ENCODE data around the gene DHCR7.
A peak's percentile ranks its signal among the peaks of the same experiment; 100 is the strongest.

Gene DHCR7

GRCh38 chr11:71490044-71490730, 42.0 kb upstream of the DHCR7 start:
- DNase-seq (ENCODE audit: low read depth) = no peak
- no peak overlapping the region for H3K4me3 ChIP-seq (ENCODE audit: low read depth, low read length)
- no peak for TF ChIP-seq CTCF (IDR thresholded peaks at IDR 0.05; ENCODE audit: insufficient read depth, low read depth, low read length, missing control alignments)

GRCh38 chr11:71489311-71490043, 41.3 kb upstream of the DHCR7 start:
- peak; percentile 81 for DNase-seq (ENCODE audit: low read depth)
- TF ChIP-seq CTCF (IDR thresholded peaks at IDR 0.05; ENCODE audit: insufficient read depth, low read depth, low read length, missing control alignments) = no peak
- no peak overlapping the region for H3K4me3 ChIP-seq (ENCODE audit: low read depth, low read length)

GRCh38 chr11:71488681-71489270, 40.6 kb upstream of the DHCR7 start:
- H3K4me3 ChIP-seq (ENCODE audit: low read depth, low read length) = no peak overlapping the region
- TF ChIP-seq CTCF (IDR thresholded peaks at IDR 0.05; ENCODE audit: insufficient read depth, low read depth, low read length, missing control alignments) = no peak
- no peak for DNase-seq (ENCODE audit: low read depth)

GRCh38 chr11:71486320-71486719, 38.1 kb upstream of the DHCR7 start:
- no peak for DNase-seq (ENCODE audit: low read depth)
- no peak overlapping the region for H3K4me3 ChIP-seq (ENCODE audit: low read depth, low read length)
- TF ChIP-seq CTCF (IDR thresholded peaks at IDR 0.05; ENCODE audit: insufficient read depth, low read depth, low read length, missing control alignments) = no peak

GRCh38 chr11:71485466-71485865, 37.3 kb upstream of the DHCR7 start:
- no peak for TF ChIP-seq CTCF (IDR thresholded peaks at IDR 0.05; ENCODE audit: insufficient read depth, low read depth, low read length, missing control alignments)
- no peak overlapping the region for H3K4me3 ChIP-seq (ENCODE audit: low read depth, low read length)
- DNase-seq (ENCODE audit: low read depth) = no peak

- H3K4me3 ChIP-seq (ENCODE audit: low read depth, low read length) = no peak overlapping the region
- no peak for TF ChIP-seq CTCF (IDR thresholded peaks at IDR 0.05; ENCODE audit: insufficient read depth, low read depth, low read length, missing control alignments)
- no peak for DNase-seq (ENCODE audit: low read depth)
Measured at GRCh38 chr11:71485063-71485399, 36.8 kb upstream of the DHCR7 start.

Data from GM12865 (cell line).